H1 (cell line): ENCODE measurements around the gene KRTAP1-5. TPM values are rescaled to one million over a fixed set of nuclear protein-coding genes. Genes with fewer than 3 reads are reported as not detected.
"Not testable (repeated sequence)": the region's sequence is repeated elsewhere in the genome, so short reads cannot be mapped to it uniquely, and the experiment has no call there.

ENCODE experiments used
- CTCF ChIA-PET: fragments of 300-600 bp; sonication (Branson Sonifier 250); formaldehyde crosslinking; loops from one replicate; lab custom pipeline; 2021; ENCODE audit not compliant: partially characterized antibody; lab: Charles Lee
- POLR2A ChIA-PET: fragments of 300-600 bp; sonication (Branson Sonifier 250); formaldehyde crosslinking; loops from one replicate; lab custom pipeline; 2021; ENCODE audit warnings: inconsistent platforms; ENCODE audit not compliant: partially characterized antibody; lab: Charles Lee
- DNase-seq, 2 experiments: peaks; one replicate each; pipeline versions ENCODE4 v3.0.0 to v3.0.0-alpha.2; 2010 to 2022; ENCODE audit warnings: low spot score in 2 of 2, low read depth in 1 of 2, mixed read lengths in 1 of 2
- FAIRE-seq: peaks from 2 replicates; lab custom pipeline; 2011; peaks lifted over from hg19 to GRCh38; lab: Jason Lieb, UNC
- H2AFZ ChIP-seq: 2 replicates; pipeline ENCODE4 v1.8.1; 2012; ENCODE audit warnings: low read length, inconsistent platforms
- H2AK5ac ChIP-seq: 2 replicates; pipeline ENCODE4 v1.6.1; 2013; ENCODE audit warnings: low read depth, low read length
- H2BK120ac ChIP-seq: replicated peaks from 2 replicates; pipeline ENCODE3; 2013; ENCODE audit warnings: low read depth, low read length, inconsistent platforms
- H2BK12ac ChIP-seq: 2 replicates; pipeline ENCODE4 v1.6.1; 2013; ENCODE audit warnings: low read depth, low read length
- H2BK15ac ChIP-seq: 2 replicates; pipeline ENCODE4 v1.6.1; 2013; ENCODE audit warnings: low read length
- H2BK20ac ChIP-seq: 2 replicates; pipeline ENCODE4 v1.6.1; 2013; ENCODE audit warnings: low read length
- H2BK5ac ChIP-seq: 2 replicates; pipeline ENCODE4 v1.6.1; 2013; ENCODE audit warnings: low read depth, low read length
- H3K14ac ChIP-seq: 2 replicates; pipeline ENCODE4 v1.6.1; 2013; ENCODE audit warnings: inconsistent platforms; ENCODE audit not compliant: insufficient read length
- H3K18ac ChIP-seq: 2 replicates; pipeline ENCODE4 v1.6.1; 2013; ENCODE audit warnings: low read length; ENCODE audit errors: extremely low read depth
- H3K23ac ChIP-seq: 2 replicates; pipeline ENCODE4 v1.6.1; 2013; ENCODE audit warnings: inconsistent platforms; ENCODE audit not compliant: insufficient read length
- H3K23me2 ChIP-seq: 2 replicates; pipeline ENCODE4 v1.6.1; 2013; ENCODE audit warnings: low read depth, low read length
- H3K27ac ChIP-seq: 2 replicates; pipeline ENCODE4 v1.6.1; 2011; ENCODE audit warnings: low read depth, low read length, inconsistent platforms
- H3K27me3 ChIP-seq, 4 experiments: replicated peaks in 1 of 4; 1 replicate in 1 of 4; 2 replicates in 3 of 4; pipeline versions ENCODE4 v1.6.1 to v1.8.1; 2011 to 2013; ENCODE audit warnings: low read length in 3 of 4, mild to moderate bottlenecking in 3 of 4, inconsistent platforms in 2 of 4, mixed read lengths in 2 of 4, moderate library complexity in 1 of 4; ENCODE audit not compliant: control insufficient read depth in 3 of 4, insufficient read depth in 3 of 4; ENCODE audit errors: extremely low read depth in 1 of 4
- H3K36me3 ChIP-seq, 4 experiments: 2 replicates each; pipeline versions ENCODE4 v1.6.1 to v1.8.1; 2011 to 2013; ENCODE audit warnings: mild to moderate bottlenecking in 4 of 4, low read length in 3 of 4, moderate library complexity in 2 of 4, control low read depth in 1 of 4, inconsistent platforms in 1 of 4; ENCODE audit not compliant: insufficient read depth in 4 of 4, control insufficient read depth in 2 of 4
- H3K4ac ChIP-seq: replicated peaks from 2 replicates; pipeline ENCODE3; 2013; ENCODE audit warnings: low read length, low read depth, mixed read lengths, inconsistent platforms; ENCODE audit not compliant: insufficient read length
- H3K4me1 ChIP-seq, 4 experiments: replicated peaks in 1 of 4; 1 replicate in 1 of 4; 2 replicates in 3 of 4; pipeline versions ENCODE4 v1.6.1 to v1.8.1; 2011 to 2013; ENCODE audit warnings: low read length in 3 of 4, inconsistent platforms in 2 of 4, mixed read lengths in 1 of 4; ENCODE audit not compliant: insufficient read depth in 4 of 4, control insufficient read depth in 3 of 4
- H3K4me2 ChIP-seq, 2 experiments: 2 replicates each; pipeline versions ENCODE4 v1.6.1 to v1.8.1; 2011 to 2013; ENCODE audit warnings: low read depth in 2 of 2, low read length in 2 of 2, control low read depth in 1 of 2, inconsistent platforms in 1 of 2, mild to moderate bottlenecking in 1 of 2; ENCODE audit not compliant: insufficient read depth in 1 of 2
- H3K4me3 ChIP-seq, 4 experiments: fragments of 200-600, 300-600 bp in 1 of 4; sonication (generic), shearing (Covaris generic), sonication (Bioruptor Twin) in 1 of 4; 2 replicates each; pipeline versions ENCODE4 v1.5.1 to v1.8.1; 2011 to 2016; ENCODE audit warnings: low read length in 4 of 4, low read depth in 3 of 4, control low read depth in 2 of 4, inconsistent platforms in 2 of 4, mild to moderate bottlenecking in 2 of 4, mixed read lengths in 1 of 4, moderate library complexity in 1 of 4; ENCODE audit not compliant: insufficient read depth in 2 of 4; ENCODE audit errors: extremely low read depth in 1 of 4
- H3K56ac ChIP-seq: replicated peaks from 2 replicates; pipeline ENCODE3; 2013; ENCODE audit warnings: low read depth, mild to moderate bottlenecking, mixed read lengths, low read length, inconsistent platforms; ENCODE audit not compliant: insufficient read length
- H3K79me1 ChIP-seq: 2 replicates; pipeline ENCODE4 v1.6.1; 2013; ENCODE audit warnings: low read depth, low read length, control low read depth
- H3K79me2 ChIP-seq, 2 experiments: 2 replicates each; pipeline versions ENCODE4 v1.6.1 to v1.8.1; 2012 to 2013; ENCODE audit warnings: low read length in 2 of 2, mild to moderate bottlenecking in 2 of 2, inconsistent platforms in 1 of 2; ENCODE audit not compliant: insufficient read depth in 2 of 2, control insufficient read depth in 1 of 2
- H3K9ac ChIP-seq, 4 experiments: replicated peaks in 1 of 4; 1 replicate in 1 of 4; 2 replicates in 3 of 4; pipeline versions ENCODE4 v1.6.1 to v1.8.1; 2011 to 2013; ENCODE audit warnings: low read depth in 3 of 4, low read length in 3 of 4, control low read depth in 2 of 4, mild to moderate bottlenecking in 2 of 4, moderate library complexity in 2 of 4, inconsistent platforms in 1 of 4; ENCODE audit errors: extremely low read depth in 1 of 4
- H3K9me3 ChIP-seq, 2 experiments: 2 replicates each; pipeline versions ENCODE4 v1.6.1 to v1.8.1; 2012 to 2013; ENCODE audit warnings: mild to moderate bottlenecking in 2 of 2, moderate library complexity in 2 of 2, control low read depth in 1 of 2, inconsistent platforms in 1 of 2, low read depth in 1 of 2, low read length in 1 of 2, mixed read lengths in 1 of 2; ENCODE audit not compliant: insufficient read depth in 2 of 2
- H4K20me1 ChIP-seq, 2 experiments: replicated peaks in 1 of 2; 2 replicates each; pipeline versions ENCODE3 to v1.8.1; 2011 to 2013; ENCODE audit warnings: inconsistent platforms in 2 of 2, low read length in 2 of 2, mild to moderate bottlenecking in 1 of 2; ENCODE audit not compliant: insufficient read depth in 2 of 2, control insufficient read depth in 1 of 2
- H4K5ac ChIP-seq: 2 replicates; pipeline ENCODE4 v1.6.1; 2013; ENCODE audit warnings: low read length, low read depth, mixed read lengths, inconsistent platforms; ENCODE audit not compliant: insufficient read length
- H4K8ac ChIP-seq: 2 replicates; pipeline ENCODE4 v1.8.0; 2013; ENCODE audit warnings: mild to moderate bottlenecking, moderate library complexity, low read length, inconsistent platforms; ENCODE audit not compliant: insufficient read depth; ENCODE audit errors: extremely low read depth
- H4K91ac ChIP-seq: replicated peaks from 2 replicates; pipeline ENCODE3; 2013; ENCODE audit warnings: low read length, mixed read lengths, inconsistent platforms; ENCODE audit not compliant: insufficient read length
- WGBS, 2 experiments: shearing (Covaris generic) in 1 of 2; methylation state at CpG; one replicate each; pipeline versions ENCODE4 v1.1.6 to v1.1.7; 2013 to 2015; ENCODE audit warnings: low lambda C conversion rate in 2 of 2, mixed read lengths in 2 of 2, inconsistent platforms in 1 of 2, low coverage in 1 of 2, missing lambda C conversion rate in 1 of 2; ENCODE audit not compliant: insufficient replicate concordance in 2 of 2, insufficient coverage in 1 of 2, insufficient read length in 1 of 2; ENCODE audit errors: extremely low coverage in 1 of 2, missing lambda C conversion rate in 1 of 2; 5-methylcytosine and 5-hydroxymethylcytosine counted together
- polyA plus RNA-seq, 7 experiments: library from polyadenylated mRNA; depleted of rRNA in 3 of 7; stranded (reverse) in 5 of 7; unstranded in 2 of 7; fragments of >200 nt in 5 of 7; fragments of 200-250 nt in 2 of 7; gene quantifications; 1 replicate in 5 of 7; 2 replicates in 1 of 7; 4 replicates in 1 of 7; pipeline versions ENCODE4 v1.2.1 to v1.2.3, GENCODE V29; 2011 to 2013; ENCODE audit warnings: missing spikeins in 2 of 7, mixed read lengths in 2 of 7
- total RNA-seq: library from RNA; stranded (reverse); fragmentation: NEBNext Ultra II Directional; extraction: Animal tissue kit (Norgen Biotek cat#: 25700); gene quantifications from 2 replicates; pipeline ENCODE4 v1.2.1, GENCODE V29; 2021

KRTAP1-5 gene
- total and polyA plus RNA-seq, 2 of the 8 experiments (the other 6 are each of a cell fraction or from before 2014, with no cell fraction given): not detected

- H2AFZ ChIP-seq, H3K18ac ChIP-seq, H2BK20ac ChIP-seq, H4K91ac ChIP-seq, H3K4me2 ChIP-seq, H4K20me1 ChIP-seq, H2BK120ac ChIP-seq, H4K5ac ChIP-seq, POLR2A ChIA-PET, H3K36me3 ChIP-seq, H3K4me1 ChIP-seq, DNase-seq, H2BK5ac ChIP-seq, H3K27ac ChIP-seq, H2AK5ac ChIP-seq, H3K27me3 ChIP-seq, H2BK12ac ChIP-seq, FAIRE-seq, H4K8ac ChIP-seq, H3K9me3 ChIP-seq, H3K9ac ChIP-seq, H3K23ac ChIP-seq, H3K23me2 ChIP-seq, H3K4me3 ChIP-seq, H3K14ac ChIP-seq, H3K56ac ChIP-seq, H2BK15ac ChIP-seq, H3K4ac ChIP-seq, H3K79me1 ChIP-seq, H3K79me2 ChIP-seq: not testable (repeated sequence)
- CTCF ChIA-PET: interaction anchor here (1.0 kb wide), 1 partner anchor 11 kb away, joined by 3 read pairs; no protein-coding TSS in a partner anchor
- 85% methylated on average over 11 of the region's 31 CpGs; no CpG with 5 or more reads in 1 of the 2 experiments for WGBS, 2 experiments
These were observed 32.5 kb upstream of the KRTAP1-5 start for GRCh38 chr17:41059276-41060051.
